Omental fat pad (tissue), 4 donors: Measurements from ENCODE around the gene PLXNA4. TPM values are rescaled to one million over a fixed set of nuclear protein-coding genes. Genes with fewer than 3 reads are reported as not detected.

ENCODE experiments used
- ATAC-seq: fragments of 150-250 bp; one replicate; pipeline ENCODE4 v1.9.1; 2016; ENCODE audit warnings: mild to moderate bottlenecking, moderate library complexity; ENCODE audit not compliant: low FRiP score
- DNase-seq: peaks from one replicate; pipeline ENCODE4 v3.0.0-alpha.2; 2019; ENCODE audit warnings: low spot score
- CTCF ChIP-seq, 3 donors: fragments of 450-650 bp; IDR thresholded peaks; one replicate each; pipeline ENCODE4 v1.5.1; 2016 to 2017; ENCODE audit warnings: antibody characterized with exemption in 3 of 3, mild to moderate bottlenecking in 3 of 3, moderate library complexity in 2 of 3
- total RNA-seq, 4 donors: library from RNA; depleted of rRNA; stranded (reverse); fragments of >200 nt; gene quantifications; one replicate each; pipeline ENCODE4 v1.1.0, GENCODE V29; 2016

The PLXNA4 gene
- total RNA-seq, 4 donors from 2014 or later: 31.4 to 111 (median 41.9) TPM

- TF ChIP-seq CTCF (IDR thresholded peaks at IDR 0.05): no peak
Observed at GRCh38 chr7:132286836-132287235, 289.4 kb downstream of the PLXNA4 start.

GRCh38 chr7:132280335-132280734, 295.9 kb downstream of the PLXNA4 start:
- ATAC-seq (no peak), DNase-seq (no peak)
- TF ChIP-seq CTCF (IDR thresholded peaks at IDR 0.05): no peak

More at GRCh38 chr7:132286836-132287235, 289.4 kb downstream of the PLXNA4 start:
- DNase-seq: no peak
- ATAC-seq: no peak

GRCh38 chr7:132279718-132280117, 296.6 kb downstream of the PLXNA4 start:
- ATAC-seq: no peak
- no peak for DNase-seq
- TF ChIP-seq CTCF (IDR thresholded peaks at IDR 0.05): no peak

- DNase-seq: no peak
- no peak for TF ChIP-seq CTCF (IDR thresholded peaks at IDR 0.05)
- ATAC-seq: no peak
Observed at GRCh38 chr7:132276976-132277725, 299.1 kb downstream of the PLXNA4 start.

- ATAC-seq (no peak), DNase-seq (no peak)
- TF ChIP-seq CTCF (IDR thresholded peaks at IDR 0.05): no peak
Observed at GRCh38 chr7:132276234-132276630, 300.0 kb downstream of the PLXNA4 start.

- ATAC-seq (no peak), DNase-seq (no peak)
- no peak for TF ChIP-seq CTCF (IDR thresholded peaks at IDR 0.05)
Observed at GRCh38 chr7:132275416-132276233, 300.6 kb downstream of the PLXNA4 start.
